OCI-LY3 (cell line): ENCODE results near the gene MKX.

Source experiments
- H2AFZ ChIP-seq: fragments of 200-600, 300-600 bp; shearing (Covaris generic); 2 replicates; pipeline ENCODE4 v1.6.0; 2014; ENCODE audit warnings: antibody characterized with exemption, low read depth, low read length
- H3K27ac ChIP-seq: fragments of 200-600, 300-600 bp; sonication (generic); 2 replicates; pipeline ENCODE4 v1.5.1; 2014; ENCODE audit warnings: mild to moderate bottlenecking, low read length, moderate library complexity, mixed read lengths
- H3K27me3 ChIP-seq: fragments of 200-600, 300-600 bp; sonication (generic); 2 replicates; pipeline ENCODE4 v1.6.1; 2014; ENCODE audit warnings: low read depth, low read length, mixed read lengths
- H3K36me3 ChIP-seq: fragments of 200-600, 300-600 bp; sonication (generic); replicated peaks from 2 replicates; pipeline ENCODE3; 2014; ENCODE audit warnings: low read depth, low read length, mixed read lengths
- H3K4me1 ChIP-seq: fragments of 300-600, 200-600 bp; sonication (generic); 2 replicates; pipeline ENCODE4 v1.6.1; 2014; ENCODE audit warnings: low read length, mixed read lengths
- H3K4me2 ChIP-seq: fragments of 200-600, 300-600 bp; sonication (generic); 2 replicates; pipeline ENCODE4 v1.6.1; 2014; ENCODE audit warnings: low read length, mixed read lengths
- H3K4me3 ChIP-seq: fragments of 300-600, 200-600 bp; sonication (generic); 2 replicates; pipeline ENCODE4 v1.5.1; 2014; ENCODE audit warnings: antibody characterized with exemption, mild to moderate bottlenecking, low read length, moderate library complexity
- H3K79me2 ChIP-seq: fragments of 300-600, 200-600 bp; shearing (Covaris generic); 2 replicates; pipeline ENCODE4 v1.6.1; 2014; ENCODE audit warnings: mild to moderate bottlenecking, low read length, mixed read lengths
- H3K9ac ChIP-seq: fragments of 300-600, 200-600 bp; shearing (Covaris generic); 2 replicates; pipeline ENCODE4 v1.6.0; 2014; ENCODE audit warnings: mild to moderate bottlenecking, low read length, moderate library complexity
- H3K9me3 ChIP-seq: fragments of 200-600, 300-600 bp; shearing (Covaris generic); 2 replicates; pipeline ENCODE4 v1.6.1; 2014; ENCODE audit warnings: low read length, mixed read lengths; ENCODE audit not compliant: insufficient read depth
- H4K20me1 ChIP-seq: fragments of 200-600, 300-600 bp; sonication (generic); 2 replicates; pipeline ENCODE4 v1.6.1; 2016; ENCODE audit warnings: low read length, mixed read lengths; ENCODE audit not compliant: insufficient read depth
- EZH2phosphoT487 ChIP-seq: fragments of 200-600 bp; shearing (Covaris generic); IDR thresholded peaks from 2 replicates; pipeline ENCODE4 v1.6.1; 2018; ENCODE audit warnings: antibody characterized with exemption, mixed run types, low read depth
- TF ChIP-seq, protein P1 (sequence below): fragments of 200-600, 300-600 bp; sonication (generic); IDR thresholded peaks from 2 replicates; pipeline ENCODE4 v1.5.1; 2014; ENCODE audit warnings: antibody characterized with exemption, low read length, low read depth

Gene MKX

DNA sequence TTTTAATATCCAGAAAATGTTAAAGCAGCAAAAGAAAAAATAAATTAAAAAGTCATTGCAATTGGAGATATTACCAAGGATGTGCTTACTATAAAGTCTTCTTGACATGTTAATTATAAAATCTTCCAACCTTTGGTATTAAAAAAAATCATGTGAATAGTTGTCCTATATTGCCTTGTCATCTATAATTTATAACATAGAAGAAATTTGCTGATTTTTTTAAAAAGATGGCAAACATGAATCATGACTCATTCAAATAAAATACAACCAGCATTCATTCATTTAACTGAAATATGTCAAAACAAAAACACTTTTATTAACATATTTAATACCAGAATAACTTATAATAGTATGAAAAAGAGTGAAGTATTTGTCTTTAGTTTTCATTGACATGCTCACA is 72.6 kb downstream of the MKX start:
- TF ChIP-seq EZH2phosphoT487, result no peak
- TF ChIP-seq, protein P1, sequence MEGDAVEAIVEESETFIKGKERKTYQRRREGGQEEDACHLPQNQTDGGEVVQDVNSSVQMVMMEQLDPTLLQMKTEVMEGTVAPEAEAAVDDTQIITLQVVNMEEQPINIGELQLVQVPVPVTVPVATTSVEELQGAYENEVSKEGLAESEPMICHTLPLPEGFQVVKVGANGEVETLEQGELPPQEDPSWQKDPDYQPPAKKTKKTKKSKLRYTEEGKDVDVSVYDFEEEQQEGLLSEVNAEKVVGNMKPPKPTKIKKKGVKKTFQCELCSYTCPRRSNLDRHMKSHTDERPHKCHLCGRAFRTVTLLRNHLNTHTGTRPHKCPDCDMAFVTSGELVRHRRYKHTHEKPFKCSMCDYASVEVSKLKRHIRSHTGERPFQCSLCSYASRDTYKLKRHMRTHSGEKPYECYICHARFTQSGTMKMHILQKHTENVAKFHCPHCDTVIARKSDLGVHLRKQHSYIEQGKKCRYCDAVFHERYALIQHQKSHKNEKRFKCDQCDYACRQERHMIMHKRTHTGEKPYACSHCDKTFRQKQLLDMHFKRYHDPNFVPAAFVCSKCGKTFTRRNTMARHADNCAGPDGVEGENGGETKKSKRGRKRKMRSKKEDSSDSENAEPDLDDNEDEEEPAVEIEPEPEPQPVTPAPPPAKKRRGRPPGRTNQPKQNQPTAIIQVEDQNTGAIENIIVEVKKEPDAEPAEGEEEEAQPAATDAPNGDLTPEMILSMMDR, result no peak
- Histone ChIP-seq H3K36me3 (no peaks in the 10 kb centered on the region), H3K4me2 (no peak overlapping the region), H3K4me3 (no peak overlapping the region), H3K27me3 (no peaks in the 10 kb centered on the region), H4K20me1 (no peaks in the 10 kb centered on the region), H3K27ac (no peak overlapping the region), H3K4me1 (no peaks in the 10 kb centered on the region), H3K9ac (no peak overlapping the region), H3K79me2 (no peaks in the 10 kb centered on the region), H2AFZ (no peak overlapping the region), H3K9me3 (no peaks in the 10 kb centered on the region)

DNA sequence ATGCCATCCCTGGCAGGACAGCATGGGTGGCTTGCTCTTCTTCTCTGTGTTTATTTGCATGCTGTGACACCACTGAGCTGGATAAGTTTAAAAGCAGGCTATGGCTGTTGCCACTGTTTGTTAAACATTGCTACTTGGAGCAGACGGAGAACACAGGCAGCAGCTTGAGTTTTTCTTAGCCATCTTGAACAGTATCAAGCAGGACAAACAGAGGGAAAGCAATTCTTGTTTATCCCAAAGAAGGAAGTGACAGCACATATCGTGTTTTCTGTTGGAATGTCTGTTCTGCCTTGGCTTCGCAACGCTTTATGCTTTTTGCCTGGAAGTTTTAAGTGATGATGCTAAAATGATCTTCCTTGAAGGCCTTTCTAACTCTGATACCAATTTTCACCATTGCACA is 73.8 kb downstream of the MKX start:
- TF ChIP-seq, protein P1, result no peak
- TF ChIP-seq EZH2phosphoT487, result no peak
- H3K9ac ChIP-seq, result no peak overlapping the region
- H3K27ac ChIP-seq, result no peak overlapping the region
- no peak overlapping the region for H2AFZ ChIP-seq
- H3K4me3 ChIP-seq, result no peak overlapping the region
- H3K4me2 ChIP-seq, result no peak overlapping the region
- no peaks in the 10 kb centered on the region for H4K20me1 ChIP-seq
- H3K27me3 ChIP-seq, result no peaks in the 10 kb centered on the region
- H3K9me3 ChIP-seq, result no peaks in the 10 kb centered on the region
- H3K36me3 ChIP-seq, result no peaks in the 10 kb centered on the region
- no peaks in the 10 kb centered on the region for H3K4me1 ChIP-seq
- H3K79me2 ChIP-seq, result no peaks in the 10 kb centered on the region

DNA sequence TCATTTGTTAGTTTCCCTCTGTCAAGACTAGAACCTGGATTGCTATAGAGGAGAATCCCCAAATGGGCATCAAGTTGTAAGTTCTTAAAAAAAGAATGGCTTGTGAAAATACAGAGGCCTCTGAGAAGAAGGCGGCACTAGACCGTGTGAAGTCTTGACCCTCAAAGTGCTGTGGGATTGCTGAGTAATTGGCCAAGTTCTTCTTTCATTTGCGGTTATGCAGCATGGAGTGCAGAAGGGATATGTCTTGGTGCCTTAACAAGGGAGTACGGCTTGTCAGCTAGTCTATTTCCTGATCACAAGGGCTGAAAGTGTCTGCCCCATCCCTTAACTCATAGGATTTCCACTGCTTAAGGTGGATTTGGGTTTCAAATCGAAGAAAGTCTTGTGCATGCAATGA is 81.2 kb downstream of the MKX start:
- no peaks in the 10 kb centered on the region for H3K79me2 ChIP-seq
- H3K27ac ChIP-seq, result no peak overlapping the region
- H4K20me1 ChIP-seq, result no peaks in the 10 kb centered on the region
- no peak overlapping the region for H2AFZ ChIP-seq
- no peak overlapping the region for H3K4me2 ChIP-seq
- TF ChIP-seq, protein P1, result no peak
- TF ChIP-seq EZH2phosphoT487, result no peak
- H3K9me3 ChIP-seq, result no peaks in the 10 kb centered on the region
- no peaks in the 10 kb centered on the region for H3K4me1 ChIP-seq
- no peak overlapping the region for H3K9ac ChIP-seq
- H3K36me3 ChIP-seq, result no peaks in the 10 kb centered on the region
- no peaks in the 10 kb centered on the region for H3K27me3 ChIP-seq
- no peak overlapping the region for H3K4me3 ChIP-seq

DNA sequence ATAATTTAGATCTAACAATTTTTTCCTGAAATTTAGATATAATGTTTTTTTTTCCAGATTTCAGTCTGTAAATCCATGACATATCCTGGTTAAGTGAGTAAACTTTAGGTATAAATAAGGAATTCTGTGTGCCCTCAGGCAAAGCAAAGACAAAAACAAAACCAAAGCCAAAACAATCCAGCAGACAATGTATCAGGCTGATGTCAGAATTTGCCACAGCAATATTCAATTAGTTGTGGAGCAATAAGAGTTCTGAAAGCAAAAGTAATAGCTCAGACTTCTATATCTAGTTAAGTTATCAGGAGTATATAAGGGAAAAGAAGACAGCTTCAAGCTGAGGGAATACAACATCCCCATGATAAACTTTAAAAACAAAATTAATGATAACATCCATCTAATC is 82.0 kb downstream of the MKX start:
- Histone ChIP-seq H3K4me1 (no peaks in the 10 kb centered on the region), H3K9me3 (no peaks in the 10 kb centered on the region), H3K4me3 (no peak overlapping the region), H3K27ac (no peak overlapping the region), H3K27me3 (no peaks in the 10 kb centered on the region), H3K79me2 (no peaks in the 10 kb centered on the region), H3K36me3 (no peaks in the 10 kb centered on the region), H3K4me2 (no peak overlapping the region), H4K20me1 (no peaks in the 10 kb centered on the region), H2AFZ (no peak overlapping the region), H3K9ac (no peak overlapping the region)
- TF ChIP-seq EZH2phosphoT487, result no peak
- TF ChIP-seq, protein P1, result no peak
